Measurements from ENCODE around the gene DGKQ. TPM values are rescaled to one million over a fixed set of nuclear protein-coding genes. Genes with fewer than 3 reads are reported as not detected.
"Not testable (repeated sequence)": the region's sequence is repeated elsewhere in the genome, so short reads cannot be mapped to it uniquely, and the experiment has no call there.

Gene DGKQ
- total RNA-seq, 1 donor from 2014 or later = 26.9 TPM

DNA sequence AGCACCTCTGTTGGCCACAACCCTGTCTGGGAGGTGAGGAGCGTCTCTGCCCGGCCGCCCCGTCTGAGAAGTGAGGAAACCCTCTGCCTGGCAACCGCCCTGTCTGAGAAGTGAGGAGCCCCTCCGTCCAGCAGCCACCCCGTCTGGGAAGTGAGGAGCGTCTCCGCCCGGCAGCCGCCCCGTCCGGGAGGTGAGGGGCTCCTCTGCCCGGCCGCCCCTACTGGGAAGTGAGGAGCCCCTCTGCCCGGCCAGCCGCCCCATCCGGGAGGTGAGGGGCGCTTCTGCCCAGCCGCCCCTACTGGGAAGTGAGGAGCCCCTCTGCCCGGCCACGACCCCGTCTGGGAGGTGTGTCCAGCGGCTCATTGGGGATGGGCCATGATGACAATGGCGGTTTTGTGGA is 2.6 kb upstream of the DGKQ start:
- DNase-seq (ENCODE audit: low spot score) = not testable (repeated sequence)

- no peak for DNase-seq (ENCODE audit: low spot score)
Measured at GRCh38 chr4:974668-975067, 1.3 kb upstream of the DGKQ start.

DNA sequence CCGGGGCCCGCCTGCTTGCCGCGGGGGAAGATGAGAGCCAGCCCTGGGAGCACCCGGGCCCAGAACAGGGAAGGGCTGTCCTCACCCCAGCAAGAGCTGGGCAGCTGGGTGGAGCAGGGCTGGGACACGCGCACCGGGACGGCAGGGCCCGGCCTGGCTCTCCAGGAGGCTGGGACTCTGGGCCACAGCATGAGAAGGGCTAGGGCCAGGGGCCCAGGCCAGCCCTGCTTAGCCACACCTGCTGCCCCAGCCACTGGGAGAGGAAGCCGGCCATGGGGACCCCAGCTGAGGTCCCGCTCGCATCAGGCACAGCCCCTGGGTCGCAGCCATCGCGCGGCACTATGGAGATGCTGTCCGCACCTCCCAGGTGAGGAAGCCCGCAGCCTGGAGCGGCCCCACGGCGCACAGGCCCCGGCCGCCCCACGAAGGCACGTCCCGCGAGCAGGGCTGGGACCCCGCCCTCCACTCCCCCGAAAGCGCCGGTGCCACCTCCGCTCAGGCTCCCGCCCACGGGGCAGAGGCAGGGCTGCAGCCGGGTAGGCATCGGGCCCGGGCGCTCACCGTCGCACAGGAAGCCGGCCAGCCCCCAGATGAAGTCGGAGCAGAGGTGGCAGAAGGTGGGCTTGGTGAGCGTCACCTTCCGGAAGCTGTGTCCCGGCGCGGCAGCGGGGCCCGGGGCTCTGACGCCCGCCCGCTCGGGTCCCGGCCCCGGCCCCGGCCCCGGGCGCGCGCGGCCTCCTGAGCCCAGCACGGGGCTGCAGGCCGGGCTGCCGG is 531 bp downstream of the DGKQ start:
- DNase-seq (ENCODE audit: low spot score) = no peak

- no peak for DNase-seq (ENCODE audit: low spot score)
Measured at GRCh38 chr4:971666-972500, 1.5 kb downstream of the DGKQ start.

GRCh38 chr4:970854-971520 is 2.4 kb downstream of the DGKQ start:
- no peak for DNase-seq (ENCODE audit: low spot score)

- no peak for DNase-seq (ENCODE audit: low spot score)
Measured at GRCh38 chr4:970046-970745, 3.2 kb downstream of the DGKQ start.

DNA sequence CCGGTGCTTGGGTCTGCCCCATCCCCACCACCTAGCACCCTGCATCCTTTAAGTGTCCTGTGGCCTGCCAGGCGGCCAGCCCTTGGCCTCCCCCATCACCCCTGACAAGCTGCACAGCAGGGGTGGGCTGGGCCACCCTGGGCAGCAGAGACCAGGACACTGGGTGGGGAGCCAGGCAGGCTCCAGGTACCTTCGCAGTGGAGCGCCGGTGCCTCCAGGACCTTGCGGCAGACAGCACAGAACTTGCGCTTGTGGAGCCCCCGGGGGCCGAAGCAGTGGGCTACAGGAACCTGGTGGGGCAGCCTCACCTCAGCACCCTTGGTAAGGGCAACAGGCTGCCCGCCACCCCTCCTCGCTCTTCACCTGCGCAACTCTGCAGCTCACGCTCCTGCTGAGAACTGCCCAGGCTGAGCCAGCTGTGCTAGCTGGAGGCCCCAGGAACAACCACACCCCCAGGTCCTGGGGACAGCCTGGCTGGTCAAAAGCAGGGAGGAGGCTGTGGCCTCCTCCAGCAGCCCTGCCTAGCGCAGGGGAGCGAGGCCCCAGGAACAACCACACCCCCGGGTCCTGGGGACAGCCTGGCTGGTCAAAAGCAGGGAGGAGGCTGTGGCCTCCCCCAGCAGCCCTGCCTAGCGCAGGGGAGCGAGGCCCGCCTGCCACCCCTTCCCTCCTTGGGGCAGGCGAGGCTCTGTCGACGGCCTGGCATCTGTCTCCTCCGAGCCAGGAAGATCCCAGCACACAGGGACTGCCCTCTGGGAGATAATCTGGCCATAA is 4.6 kb downstream of the DGKQ start:
- no peak for DNase-seq (ENCODE audit: low spot score)

GRCh38 chr4:968221-968620 is 5.1 kb downstream of the DGKQ start:
- no peak for DNase-seq (ENCODE audit: low spot score)

GRCh38 chr4:967113-968104 is 6.0 kb downstream of the DGKQ start:
- DNase-seq (ENCODE audit: low spot score) = no peak

GRCh38 chr4:966266-967112 is 6.9 kb downstream of the DGKQ start:
- no peak for DNase-seq (ENCODE audit: low spot score)

DNA sequence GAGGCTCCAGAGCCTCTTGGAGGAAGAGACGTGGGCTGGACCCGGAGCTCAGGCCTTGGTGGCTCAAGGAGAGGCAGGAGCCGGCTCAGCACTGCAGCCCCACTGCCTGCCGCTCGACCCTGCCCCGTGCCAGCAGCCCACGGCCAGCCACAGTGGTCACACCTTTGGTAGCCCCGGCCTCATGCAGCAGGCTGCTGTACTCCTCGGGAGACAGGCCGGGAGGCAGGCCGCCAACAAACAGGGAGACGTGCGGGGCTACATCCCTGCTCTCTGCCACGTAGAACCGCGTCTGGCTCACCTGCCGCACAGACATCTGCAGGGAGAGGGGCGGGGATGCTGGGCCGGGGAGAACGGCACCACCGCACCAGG is 7.6 kb downstream of the DGKQ start:
- no peak for DNase-seq (ENCODE audit: low spot score)

DNA sequence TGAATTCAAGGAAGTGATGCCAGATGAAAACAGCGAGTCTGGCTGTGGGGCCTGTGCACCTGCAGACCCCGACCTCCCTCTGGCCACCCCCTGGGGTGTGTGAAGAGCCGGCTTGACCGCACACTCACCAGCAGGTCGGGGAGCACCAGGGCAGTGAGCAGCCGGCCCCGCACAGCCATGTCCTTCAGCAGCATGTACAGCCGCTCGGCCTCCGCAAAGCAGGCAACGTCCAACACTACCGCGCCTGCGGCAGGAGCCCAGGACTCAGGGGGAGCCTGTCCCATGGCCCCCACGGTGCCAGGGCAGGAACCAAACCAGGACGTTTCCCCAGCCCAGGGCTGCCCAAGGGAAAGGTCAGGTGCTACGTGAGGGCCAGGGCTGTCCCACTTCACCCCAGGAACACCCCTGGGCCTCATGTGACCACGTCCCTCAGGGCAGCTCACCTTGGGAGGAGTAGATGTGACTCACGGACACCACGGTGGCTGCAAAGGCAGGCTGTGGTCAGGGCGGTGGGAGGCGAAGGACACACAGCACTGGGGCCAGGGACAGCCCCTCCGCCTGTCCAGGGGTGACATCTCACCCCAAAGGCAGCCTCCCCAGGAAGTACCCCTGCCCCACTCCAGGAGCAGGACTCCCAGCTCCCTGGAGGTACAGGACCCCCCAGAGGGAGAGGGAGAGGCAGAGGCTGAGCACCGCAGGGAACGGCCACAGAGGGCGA is 8.2 kb downstream of the DGKQ start:
- DNase-seq (ENCODE audit: low spot score) = no peak

GRCh38 chr4:964346-965025 is 8.9 kb downstream of the DGKQ start:
- DNase-seq (ENCODE audit: low spot score) = no peak

DNA sequence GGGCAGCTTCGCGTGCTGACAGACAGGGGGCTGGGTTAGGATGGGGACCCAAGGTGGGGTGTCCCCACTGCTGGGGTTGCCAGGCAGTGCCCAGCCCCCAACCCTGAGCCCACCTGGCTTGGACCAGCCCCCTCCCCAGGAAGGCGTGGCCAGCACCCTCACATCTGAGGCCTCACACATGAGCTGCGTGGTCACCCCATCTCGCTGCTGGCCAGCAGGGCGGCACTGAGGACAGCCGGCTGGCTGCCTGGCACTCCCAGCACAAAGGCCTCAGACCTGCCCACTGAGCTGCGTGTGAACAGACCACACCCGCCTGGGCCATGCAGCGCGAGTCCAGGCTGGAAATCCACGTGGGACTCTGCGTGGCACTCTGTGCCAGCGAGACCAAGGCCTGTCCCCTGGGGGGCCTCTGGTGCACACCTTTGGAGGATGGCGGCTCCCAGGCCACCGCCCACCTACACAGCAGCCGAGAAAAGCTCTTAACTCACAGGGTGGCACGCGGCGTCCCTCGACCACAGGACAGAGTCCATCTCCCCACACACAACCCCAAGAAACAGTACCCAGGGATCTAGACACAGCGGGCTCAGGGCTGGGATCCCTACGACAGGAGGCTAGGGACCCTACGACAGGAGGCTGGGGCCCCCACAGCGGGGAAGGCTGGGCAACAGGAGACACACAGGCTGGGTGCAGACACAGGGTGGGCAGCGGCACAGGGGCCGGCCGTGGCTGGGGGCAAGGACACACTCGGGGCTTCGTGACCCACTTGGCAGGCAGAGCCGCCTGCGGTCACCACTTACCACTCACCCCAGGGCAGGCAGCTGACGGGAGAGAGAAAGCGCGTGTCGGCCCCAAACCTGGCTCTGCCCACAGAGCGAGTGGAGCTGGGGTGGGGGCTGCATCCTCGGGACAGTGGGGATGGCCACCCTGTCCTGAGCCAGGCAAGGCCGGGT is 9.8 kb downstream of the DGKQ start:
- DNase-seq (ENCODE audit: low spot score) = no peak

DNA sequence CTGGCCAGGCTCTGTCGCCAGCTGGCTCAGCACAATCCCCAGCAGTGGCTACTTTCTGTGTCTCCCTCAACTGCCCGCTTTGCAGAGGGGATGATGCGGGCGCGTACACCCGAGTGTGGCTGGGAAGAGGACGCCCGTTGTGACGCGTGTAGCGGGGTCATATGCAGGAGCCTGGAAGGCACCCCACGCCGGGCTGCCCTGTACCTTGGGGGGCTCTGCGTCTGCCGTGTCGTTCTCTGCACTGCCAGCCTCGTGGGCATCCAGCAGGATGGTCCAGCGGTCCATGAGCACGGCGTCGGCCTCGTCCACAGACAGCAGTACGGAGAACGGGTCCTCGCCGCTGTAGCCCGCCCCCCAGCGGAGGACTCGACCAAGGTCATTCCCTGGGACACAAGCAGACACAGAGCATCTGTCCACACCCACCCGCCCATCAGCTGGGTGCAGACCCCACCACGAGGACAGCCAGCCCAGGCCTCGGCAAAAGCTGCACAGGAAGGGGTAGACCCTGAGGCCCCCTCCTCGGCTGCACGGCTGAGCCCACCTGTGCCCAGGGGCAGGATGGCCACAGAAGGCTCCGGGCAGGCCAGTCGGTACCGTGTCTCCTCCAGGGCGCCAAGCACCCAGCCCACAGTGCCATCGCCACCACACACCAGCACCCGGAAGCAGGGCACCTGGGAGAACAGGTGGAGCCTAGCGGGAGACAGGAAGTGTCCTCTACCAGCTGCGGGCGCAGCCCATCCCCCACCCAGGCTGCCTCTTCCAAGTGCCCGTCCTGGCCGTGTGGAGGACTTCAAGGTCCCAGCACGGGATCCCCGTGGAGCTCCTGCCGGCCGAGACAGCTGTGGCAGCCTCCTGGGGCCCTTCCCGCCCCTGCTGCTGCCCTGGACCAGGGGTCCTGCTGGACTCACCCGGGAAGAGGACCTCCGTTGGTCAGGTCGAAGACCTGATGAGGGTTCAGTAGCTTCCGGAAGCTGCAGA is 10.8 kb downstream of the DGKQ start:
- DNase-seq (ENCODE audit: low spot score) = no peak
